Stimulated activated CD8-positive, alpha-beta memory T cell treated with anti-CD3 and anti-CD28 coated beads, Interleukin-2, amount 100 ng/mL, for 1 hour (primary cell): ENCODE data around the gene HIGD1A.

Experiments
- DNase-seq, 2 donors: peaks; one replicate each; pipeline ENCODE4 v3.0.0-alpha.2; 2020; ENCODE audit warnings: low read depth in 2 of 2

HIGD1A gene

DNA sequence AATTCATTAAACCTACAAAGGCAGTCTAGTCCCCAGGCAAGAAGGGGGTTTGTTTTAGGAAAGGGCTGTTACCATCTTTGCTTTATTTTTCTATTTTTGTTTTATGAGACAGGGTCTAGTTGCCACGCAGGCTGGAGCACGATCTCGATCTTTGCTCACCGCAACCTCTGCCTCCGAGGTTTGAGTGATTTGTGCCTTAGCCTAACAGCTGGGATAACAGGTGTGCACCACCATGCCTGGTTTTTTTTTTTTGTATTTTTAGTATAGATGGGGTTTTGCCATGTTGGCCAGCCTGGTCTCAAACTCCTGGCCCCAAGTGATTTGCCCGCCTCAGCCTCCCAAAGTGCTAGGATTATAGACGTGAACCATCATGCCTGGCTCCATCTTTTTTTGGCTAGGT lies 4.9 kb downstream of the HIGD1A start:
- no peak for DNase-seq

DNA sequence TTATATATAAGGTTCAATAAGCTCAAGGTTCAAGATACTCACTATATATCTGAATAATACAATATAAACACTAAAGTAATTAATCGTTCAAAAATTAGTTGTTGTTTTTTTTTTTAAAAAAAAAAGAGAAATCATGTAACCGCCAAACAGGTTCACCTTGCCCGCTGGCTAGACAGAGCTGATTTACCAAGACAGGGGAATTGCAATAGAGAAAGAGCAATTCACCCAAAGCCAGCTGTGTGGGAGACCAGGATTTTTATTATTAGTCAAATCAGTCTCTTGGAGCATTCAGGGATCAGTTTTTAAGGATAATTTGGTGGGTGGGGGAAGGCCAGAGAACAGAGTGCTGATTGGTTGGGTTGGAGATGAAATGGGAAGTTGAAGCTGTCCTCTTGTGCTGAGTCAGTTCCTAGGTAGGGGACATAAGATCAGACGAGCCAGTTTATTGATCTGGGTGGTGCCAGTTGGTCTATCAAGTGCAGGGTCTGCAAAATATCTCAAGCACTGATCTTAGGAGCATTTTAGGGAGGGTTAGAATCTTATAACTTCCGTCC lies 7.9 kb downstream of the HIGD1A start:
- DNase-seq: no peak

DNA sequence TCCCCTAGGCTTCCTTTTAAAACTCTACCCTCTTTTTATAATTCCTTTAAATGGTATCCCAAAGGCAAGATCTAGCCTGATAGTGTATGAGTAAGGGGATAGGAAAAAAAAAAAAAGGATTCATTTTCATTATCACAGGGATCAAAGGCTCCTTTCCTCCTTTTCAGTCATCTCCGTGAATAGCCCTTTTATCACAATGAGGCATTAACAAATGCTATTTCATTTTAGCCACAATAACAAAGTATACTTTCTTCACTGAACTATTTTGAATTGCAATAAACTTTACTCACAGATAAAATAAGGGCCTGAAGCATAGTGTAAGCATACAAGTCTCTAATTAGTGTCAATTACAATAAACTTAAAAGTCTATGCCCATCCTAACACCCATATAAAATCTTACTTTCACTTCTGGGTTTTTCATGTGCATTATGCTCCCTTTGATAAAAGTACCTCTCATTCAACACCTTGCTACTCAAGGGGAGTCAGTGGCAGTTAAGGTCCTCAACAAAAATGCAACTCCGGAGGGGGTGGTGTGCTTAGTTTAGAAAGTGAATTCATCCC lies 8.6 kb downstream of the HIGD1A start:
- DNase-seq: no peak

DNA sequence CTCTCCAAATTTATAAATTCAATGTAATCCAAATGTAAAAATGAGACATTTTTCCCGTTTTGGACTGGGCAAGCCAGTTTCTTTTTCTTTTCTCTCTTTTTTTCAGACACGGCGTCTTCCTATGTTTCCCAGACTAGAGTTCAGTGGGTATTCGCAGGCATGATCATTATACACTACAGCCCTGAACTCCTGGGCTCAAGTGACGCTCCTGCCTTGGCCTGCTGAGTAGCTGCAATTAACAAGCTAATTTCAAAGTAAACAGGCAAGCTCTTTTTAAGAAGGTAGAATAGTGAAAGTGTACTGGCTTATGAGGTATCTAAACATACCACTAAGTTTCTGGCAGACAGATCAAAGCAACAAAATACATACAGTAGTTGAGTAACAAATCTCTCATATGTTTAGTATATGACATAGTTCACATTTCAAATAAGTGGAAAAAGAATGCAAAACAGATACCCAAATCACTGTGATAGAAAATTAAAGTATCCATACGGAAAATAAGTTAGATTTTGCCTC lies 13.5 kb downstream of the HIGD1A start:
- no peak for DNase-seq

DNA sequence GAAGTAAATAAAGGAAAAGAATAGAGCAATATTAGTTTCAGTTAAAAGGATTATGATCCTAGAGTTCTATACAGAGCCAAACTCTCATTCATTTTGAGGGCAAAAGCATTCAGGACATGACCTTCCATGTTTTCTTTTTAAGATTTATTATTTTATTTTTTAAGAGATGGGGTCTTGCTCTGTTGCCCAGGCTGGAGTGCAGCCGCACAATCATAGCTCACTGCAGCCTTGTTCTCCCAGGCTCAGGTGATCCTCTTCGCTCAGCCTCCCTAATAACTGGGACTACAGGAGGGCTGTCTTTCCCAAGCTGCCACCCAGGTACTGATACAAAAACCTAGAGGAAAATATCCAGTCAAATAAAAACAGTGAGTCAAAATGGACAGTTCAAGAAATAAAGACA lies 17.7 kb downstream of the HIGD1A start:
- no peak for DNase-seq

DNA sequence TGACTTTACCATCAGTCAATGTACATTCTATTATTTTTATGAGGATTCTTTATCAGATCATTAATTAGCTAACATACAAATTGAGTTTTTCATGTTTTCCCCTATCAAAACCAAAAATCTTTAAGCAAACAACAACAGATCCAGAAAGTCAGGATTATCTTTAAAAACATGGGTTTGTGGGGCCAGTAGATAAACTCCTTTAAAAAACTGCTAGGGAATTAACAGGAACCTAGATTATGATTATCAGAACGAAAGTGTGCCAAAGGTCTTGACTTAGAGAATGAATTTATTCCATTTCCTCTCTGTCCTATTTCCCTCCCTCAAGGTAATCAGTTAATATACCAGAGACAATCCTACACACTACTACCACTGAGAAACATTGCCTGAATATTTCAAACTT lies 18.1 kb downstream of the HIGD1A start:
- DNase-seq: no peak

DNA sequence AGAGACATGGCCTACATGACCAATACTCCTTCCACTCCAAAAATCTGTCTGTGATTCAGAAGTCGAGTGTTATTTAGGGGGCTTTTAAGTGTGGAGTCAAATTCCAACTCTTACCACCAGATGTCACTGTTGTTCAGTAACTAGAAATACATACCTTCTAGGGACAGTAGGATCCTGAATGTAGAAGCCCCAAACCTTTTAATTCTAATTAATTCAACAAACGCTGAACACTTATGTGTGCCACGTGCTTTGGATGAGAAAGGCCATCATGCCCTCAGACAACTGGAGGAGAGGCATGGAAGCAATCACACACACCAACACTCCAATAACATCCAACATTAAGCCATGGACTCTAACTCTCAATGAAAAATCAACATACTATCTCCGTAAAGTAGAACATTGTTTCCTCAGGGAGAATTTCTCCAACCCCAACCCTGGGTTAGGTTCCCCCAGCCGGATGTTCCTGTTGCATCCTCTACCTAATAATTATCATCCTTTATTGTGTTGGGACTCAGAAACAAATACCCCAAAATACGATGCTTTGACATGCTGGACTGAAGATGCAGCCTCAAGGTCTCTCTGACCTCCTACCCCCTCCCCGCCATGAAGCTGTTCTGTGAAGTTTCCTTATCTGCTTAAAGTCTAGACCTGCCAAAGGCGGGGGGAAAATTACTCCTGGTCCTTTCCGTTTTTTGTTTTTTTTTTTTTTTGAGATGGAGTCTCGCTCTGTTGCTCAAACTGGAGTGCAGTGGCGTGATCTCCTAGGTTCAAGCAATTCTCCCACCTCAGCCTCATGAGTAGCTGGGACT lies 23.2 kb downstream of the HIGD1A start:
- DNase-seq: no peak

DNA sequence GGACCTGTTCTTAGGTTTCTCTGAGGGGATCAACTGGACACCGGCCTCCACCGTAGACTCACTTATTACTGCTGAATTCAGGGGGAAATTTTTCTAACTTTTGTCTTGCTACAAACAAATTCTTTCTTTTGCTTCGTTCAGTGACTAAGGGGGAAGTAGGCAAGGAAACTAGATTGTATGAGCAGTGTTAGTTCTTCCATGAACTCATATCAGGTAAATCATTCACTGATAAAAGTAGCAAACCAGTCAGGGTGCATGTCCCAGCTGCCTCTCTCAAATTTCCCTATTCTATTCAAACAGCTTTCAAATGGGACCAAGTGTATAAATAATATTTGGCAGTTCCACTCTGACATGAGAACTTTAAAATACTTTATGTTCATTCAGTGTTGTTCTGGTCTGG lies 23.9 kb downstream of the HIGD1A start:
- DNase-seq: no peak

DNA sequence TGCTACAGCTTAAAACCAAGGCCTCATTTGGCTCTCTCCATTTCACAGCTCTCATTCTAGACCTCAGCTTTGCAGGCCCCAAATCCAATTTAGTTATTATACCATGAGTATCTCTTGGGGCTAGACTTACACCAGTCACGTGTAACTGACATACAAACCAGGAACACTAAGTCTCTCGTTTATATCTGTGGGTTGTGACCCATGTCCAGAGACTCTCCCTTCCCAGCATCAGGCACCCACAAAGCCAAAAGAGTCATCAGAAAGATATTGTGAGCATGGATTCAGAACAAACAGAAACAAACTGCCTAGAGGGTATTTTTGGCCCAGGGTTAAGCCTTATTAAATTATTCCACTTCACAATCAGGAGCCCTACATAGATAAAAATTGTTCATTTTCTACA lies 25.6 kb downstream of the HIGD1A start:
- no peak for DNase-seq

DNA sequence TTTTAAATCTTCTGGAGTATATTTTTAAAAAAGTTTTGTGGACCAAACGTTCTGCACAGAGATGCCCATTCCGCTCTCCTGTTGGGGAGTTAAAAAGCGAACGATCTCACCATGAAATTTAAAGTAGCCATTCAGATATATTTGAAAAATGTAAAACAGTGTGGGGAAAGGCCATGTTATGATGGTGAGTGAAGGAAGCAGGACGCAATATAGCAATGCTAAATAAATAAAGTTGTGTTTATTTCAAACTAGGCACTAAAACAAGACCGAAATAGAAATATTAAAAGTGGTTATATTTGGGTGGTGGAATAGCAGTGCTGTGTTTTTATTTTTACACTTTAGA lies 30.9 kb downstream of the HIGD1A start:
- no peak for DNase-seq

DNA sequence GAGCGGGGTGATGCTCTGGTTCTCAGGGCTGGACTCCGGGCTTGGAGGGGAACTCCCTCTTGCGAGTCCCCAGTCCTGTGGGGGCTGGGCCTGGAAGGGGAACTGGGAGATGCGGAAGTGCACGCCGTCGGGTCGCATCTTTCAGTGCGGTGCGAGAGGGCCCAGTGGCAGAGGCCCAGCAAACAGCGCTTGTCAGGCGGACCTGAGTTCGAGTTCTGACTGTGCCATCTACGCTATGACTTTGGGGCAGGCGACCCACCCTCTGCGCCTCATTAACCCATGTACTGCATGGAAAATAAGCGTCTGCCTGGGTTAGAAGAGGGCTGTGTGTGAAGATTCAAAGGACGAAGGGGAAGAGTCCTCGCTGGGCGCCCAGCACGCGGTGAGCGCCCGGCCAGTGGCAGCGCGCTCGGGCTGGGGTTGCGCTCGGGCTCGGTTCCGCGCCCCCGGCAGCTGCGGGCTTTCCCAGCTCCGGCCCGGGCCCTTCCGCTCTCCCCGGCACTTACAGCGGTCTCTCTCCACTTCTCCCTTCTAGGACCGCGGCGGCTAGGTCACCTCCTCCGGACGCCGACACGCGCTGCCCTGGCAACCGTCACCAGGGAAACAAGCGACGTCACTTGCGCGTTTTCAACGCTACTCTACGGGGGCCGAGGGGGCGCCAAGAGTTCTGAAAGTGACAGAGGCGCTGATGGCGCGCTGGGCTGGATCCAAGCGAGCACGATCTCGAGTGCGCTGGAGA lies 31.5 kb downstream of the HIGD1A start, which contains the start of gene CCDC13:
TSS of gene CCDC13 (minus strand) at position 584 of the 739 bp plus-strand sequence. CDS start 14,908 bp downstream, outside the sequence.
- DNase-seq: peak; percentile 77 to 82

DNA sequence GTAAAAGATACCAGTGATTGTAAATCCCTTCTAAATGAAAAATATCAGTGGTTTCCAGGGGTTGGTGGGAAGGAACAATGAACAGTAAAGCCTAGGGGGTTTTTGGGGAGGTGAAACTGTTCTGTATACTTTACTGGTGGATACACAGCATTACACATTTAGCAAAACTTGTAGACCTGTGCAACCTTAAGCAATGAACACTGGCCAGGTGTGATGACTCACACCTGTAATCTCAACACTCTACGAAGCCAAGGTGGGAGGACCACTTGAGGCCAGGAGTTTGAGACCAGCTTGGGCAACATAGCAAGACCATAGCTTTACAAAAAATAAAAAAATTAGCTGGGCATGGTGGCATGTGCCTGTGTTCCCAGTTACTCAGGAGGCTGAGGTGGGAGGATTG lies 33.0 kb downstream of the HIGD1A start:
- no peak for DNase-seq

DNA sequence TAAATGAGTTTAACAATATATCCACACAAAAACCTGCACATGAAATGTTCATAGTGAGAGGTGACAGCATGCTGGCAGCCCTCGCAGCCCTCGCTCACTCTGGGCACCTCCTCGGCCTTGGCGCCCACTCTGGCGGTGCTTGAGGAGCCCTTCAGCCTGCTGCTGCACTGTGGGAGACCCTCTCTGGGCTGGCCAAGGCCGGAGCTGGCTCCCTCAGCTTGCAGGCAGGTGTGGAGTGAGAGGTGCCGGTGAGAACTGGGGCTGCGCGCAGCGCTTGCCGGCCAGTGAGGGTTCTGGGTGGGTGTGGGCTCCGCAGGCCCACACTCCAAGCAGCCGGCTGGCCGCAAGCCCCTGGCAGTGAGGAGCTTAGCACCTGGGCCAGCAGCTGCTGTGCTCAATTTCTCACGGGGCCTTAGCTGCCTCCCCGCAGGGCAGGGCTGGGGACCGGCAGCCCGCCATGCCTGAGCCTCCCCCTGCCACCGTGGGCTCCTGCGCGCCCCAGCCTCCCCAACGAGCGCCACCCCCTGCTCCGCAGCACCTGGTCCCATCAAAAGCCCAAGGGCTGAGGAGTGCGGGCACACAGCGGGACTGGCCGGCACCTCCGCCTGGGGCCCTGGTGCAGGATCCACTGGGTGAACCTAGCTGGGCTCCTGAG lies 34.7 kb downstream of the HIGD1A start:
- DNase-seq: no peak

DNA sequence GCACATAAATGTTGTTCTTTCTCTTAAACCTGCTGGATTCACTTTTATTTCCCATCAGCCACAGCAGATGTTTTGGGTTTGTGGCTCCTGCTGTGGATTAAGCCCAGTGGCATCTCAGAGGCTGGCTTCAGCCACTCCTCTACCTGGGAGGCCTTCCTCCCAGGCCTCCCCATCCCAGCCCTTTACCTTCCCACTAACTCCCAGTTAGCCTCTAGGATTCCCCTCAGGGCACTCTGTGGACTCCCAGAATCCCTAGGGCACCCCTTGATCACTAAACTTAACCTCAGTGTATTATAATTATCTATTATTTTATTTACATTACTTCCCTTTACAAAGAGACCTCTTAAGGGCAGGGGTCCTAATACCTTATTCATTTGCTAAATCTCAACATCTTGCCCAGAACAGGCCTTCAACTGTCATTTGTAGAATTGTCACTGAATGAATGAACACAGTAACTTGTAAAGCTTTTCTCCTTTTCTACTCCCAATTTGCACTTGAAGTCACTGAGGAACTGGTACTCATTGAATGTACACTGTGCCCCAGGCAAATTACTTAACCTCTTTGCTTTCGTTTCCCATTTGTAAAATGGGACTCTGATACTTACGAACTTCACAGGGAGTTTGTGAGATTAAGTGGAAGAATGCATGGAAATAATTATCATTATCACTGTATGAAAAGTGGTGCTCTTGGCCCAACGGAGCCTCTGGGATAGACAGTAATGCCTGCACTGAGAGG lies 39.6 kb downstream of the HIGD1A start:
- DNase-seq: no peak

DNA sequence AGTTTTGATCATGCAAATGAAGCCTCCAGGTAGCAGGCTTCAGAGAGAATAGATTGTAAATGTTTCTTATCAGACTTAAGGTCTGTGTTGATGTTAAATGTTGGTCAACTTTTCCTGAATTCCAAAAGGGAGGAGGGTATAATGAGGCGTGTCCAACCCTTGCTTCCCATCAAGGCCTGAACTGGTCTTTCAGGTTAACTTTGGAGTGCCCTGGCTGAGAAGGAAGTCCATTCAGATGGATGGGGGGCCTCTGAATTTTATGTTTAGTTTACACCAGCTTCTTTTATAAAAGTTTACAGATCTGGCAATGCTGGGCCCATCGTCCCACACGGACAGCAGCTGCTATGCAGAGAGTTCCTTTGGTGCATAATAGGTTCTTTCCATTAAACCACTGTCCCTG lies 40.2 kb downstream of the HIGD1A start:
- no peak for DNase-seq

DNA sequence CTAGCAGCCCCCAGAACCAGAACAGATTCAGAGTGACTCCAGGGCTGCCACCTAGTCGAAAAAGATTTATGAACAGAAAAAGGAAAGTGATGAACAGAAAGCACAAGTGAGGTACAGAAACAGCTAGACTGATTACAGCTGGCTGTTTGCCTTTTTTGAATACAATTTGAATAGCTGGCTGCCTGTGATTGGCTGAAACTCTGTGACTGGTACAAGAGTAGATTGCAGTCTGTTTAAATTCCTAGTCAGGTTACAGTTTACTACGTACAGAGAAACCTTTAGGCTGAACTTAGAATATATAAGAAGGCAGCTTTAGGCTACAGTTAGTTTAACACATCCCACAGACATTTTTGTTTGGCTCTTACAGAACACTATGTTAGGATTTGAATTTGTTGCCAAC lies 41.3 kb downstream of the HIGD1A start:
- DNase-seq: no peak

DNA sequence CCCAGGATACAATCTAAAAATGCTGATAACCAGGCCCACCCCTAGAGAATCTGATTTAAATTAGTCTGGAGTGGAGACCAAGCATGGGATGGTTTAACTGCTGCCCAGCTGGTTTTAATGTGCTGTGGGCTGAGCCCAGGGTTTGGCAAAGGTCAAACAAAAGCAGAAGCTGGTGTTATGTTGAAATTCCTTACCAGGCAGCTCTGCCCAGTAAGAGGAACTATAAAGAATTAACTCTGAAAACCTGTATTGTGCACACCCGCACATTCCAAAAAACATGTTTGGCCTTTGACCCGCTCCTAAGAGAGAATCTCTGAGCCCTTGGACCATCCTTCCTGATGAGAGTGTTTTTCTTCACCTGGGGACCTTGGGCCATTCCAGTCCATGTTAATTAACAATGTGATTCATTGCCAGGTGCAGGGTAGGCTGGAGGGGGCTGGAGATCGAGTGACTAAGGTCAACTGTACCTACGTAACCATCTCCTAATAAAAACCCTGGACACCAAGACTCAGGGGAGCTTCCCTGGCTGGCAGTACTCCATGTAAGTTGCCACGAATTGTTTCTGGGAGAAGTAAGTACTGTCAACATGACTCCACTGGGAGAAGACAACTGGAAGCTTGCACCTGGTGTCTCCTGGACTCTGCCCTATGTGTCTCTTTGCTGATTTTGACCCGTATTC lies 42.1 kb downstream of the HIGD1A start:
- no peak for DNase-seq

DNA sequence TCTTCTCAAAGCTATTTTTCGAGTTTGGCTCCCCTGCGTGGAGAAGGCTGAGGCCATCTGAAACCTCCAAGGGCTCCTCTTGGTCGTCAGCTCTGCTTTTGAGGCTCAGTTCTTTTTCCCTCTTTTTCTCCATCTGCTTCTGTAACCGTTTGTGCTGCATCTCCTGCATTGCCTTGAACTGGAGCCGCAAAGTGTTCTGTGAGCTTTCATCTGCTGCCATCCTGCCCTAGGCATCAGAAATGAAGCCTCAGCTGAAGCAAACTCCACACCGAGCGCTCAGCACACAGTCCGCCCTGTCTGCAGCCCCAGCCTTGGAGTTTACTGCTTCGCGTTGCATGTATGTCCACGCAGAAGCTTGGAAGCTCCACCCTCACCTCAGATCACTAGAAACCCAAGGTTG lies 46.2 kb downstream of the HIGD1A start:
- DNase-seq: no peak

DNA sequence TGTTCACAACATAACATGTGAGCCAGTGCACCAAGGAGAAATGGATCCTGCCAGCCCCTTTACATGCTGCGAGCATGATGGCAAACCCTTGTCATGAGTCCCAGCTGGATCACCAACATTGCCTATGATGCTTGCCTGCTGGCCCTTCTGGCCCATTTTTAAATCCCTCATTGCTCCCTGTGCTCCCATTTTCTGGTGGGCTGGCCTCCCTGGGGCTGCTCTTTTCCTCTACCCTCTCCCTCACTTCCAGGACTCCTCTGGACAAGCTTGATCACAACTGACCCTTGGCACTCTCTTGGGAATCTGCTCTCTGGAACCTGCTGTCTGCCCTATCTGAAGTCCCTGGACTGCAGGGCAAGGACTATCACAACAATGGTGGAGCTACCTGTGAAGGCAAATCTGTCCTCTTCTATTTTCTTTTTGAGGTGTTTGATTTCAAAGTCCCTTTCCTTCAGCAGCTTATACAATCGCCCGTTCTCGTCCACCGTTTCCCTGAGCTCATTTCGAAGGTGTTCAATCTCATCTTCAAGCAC lies 47.5 kb downstream of the HIGD1A start:
- DNase-seq: no peak
